ENCODE results near the gene OCSTAMP. TPM values are rescaled to one million over a fixed set of nuclear protein-coding genes. Genes with fewer than 3 reads are reported as not detected.

OCSTAMP gene
- not detected for total RNA-seq

- ATAC-seq (no peak), DNase-seq (ENCODE audit: low spot score) (no peak)
- intact Hi-C loops (cut with DNase I), result no loop called here
Measured at GRCh38 chr20:46550461-46550860, at the start of gene OCSTAMP. TSS of gene OCSTAMP (minus strand) at chr20:46550654. CDS start at chr20:46550560, 94 bp downstream.

- ATAC-seq (no peak), DNase-seq (ENCODE audit: low spot score) (no peak)
- intact Hi-C loops (cut with DNase I), result no loop called here
Measured at GRCh38 chr20:46599227-46599987, 49.0 kb upstream of the OCSTAMP start.

GRCh38 chr20:46595933-46596332 is 45.5 kb upstream of the OCSTAMP start:
- intact Hi-C loops (cut with DNase I), result no loop called here
- no peak for DNase-seq (ENCODE audit: low spot score)
- ATAC-seq, result no peak

- no peak for ATAC-seq
- intact Hi-C loops (cut with DNase I), result no loop called here
Measured at GRCh38 chr20:46594725-46595124, 44.3 kb upstream of the OCSTAMP start.

GRCh38 chr20:46592580-46593362 is 42.3 kb upstream of the OCSTAMP start:
- no peak for ATAC-seq
- no peak for DNase-seq (ENCODE audit: low spot score)
- intact Hi-C loops (cut with DNase I), result no loop called here

More at GRCh38 chr20:46594725-46595124, 44.3 kb upstream of the OCSTAMP start:
- DNase-seq (ENCODE audit: low spot score), result no peak

- intact Hi-C loops (cut with DNase I), result no loop called here
- no peak for ATAC-seq
- DNase-seq (ENCODE audit: low spot score), result no peak
Measured at GRCh38 chr20:46590443-46590842, 40.0 kb upstream of the OCSTAMP start.

GRCh38 chr20:46588532-46589511 is 38.4 kb upstream of the OCSTAMP start:
- no peak for DNase-seq (ENCODE audit: low spot score)
- no peak for ATAC-seq
- intact Hi-C loops (cut with DNase I), result no loop called here

- intact Hi-C loops (cut with DNase I), result no loop called here
- ATAC-seq (no peak), DNase-seq (ENCODE audit: low spot score) (no peak)
Measured at GRCh38 chr20:46587986-46588385, 37.5 kb upstream of the OCSTAMP start.

GRCh38 chr20:46586724-46587123 is 36.3 kb upstream of the OCSTAMP start:
- ATAC-seq (no peak), DNase-seq (ENCODE audit: low spot score) (no peak)
- intact Hi-C loops (cut with DNase I), result no loop called here

GRCh38 chr20:46584508-46584907 is 34.1 kb upstream of the OCSTAMP start:
- no peak for ATAC-seq
- DNase-seq (ENCODE audit: low spot score), result no peak
- intact Hi-C loops (cut with DNase I), result no loop called here

GRCh38 chr20:46583411-46584214 is 33.2 kb upstream of the OCSTAMP start:
- ATAC-seq (no peak), DNase-seq (ENCODE audit: low spot score) (no peak)
- intact Hi-C loops (cut with DNase I), result no loop called here

GRCh38 chr20:46582648-46583047 is 32.2 kb upstream of the OCSTAMP start:
- DNase-seq (ENCODE audit: low spot score), result no peak
- intact Hi-C loops (cut with DNase I), result no loop called here
- ATAC-seq, result no peak

GRCh38 chr20:46581391-46581790 is 30.9 kb upstream of the OCSTAMP start:
- no peak for ATAC-seq
- DNase-seq (ENCODE audit: low spot score), result no peak
- intact Hi-C loops (cut with DNase I), result no loop called here

GRCh38 chr20:46580613-46581205 is 30.3 kb upstream of the OCSTAMP start:
- DNase-seq (ENCODE audit: low spot score) (no peak), ATAC-seq (no peak)
- intact Hi-C loops (cut with DNase I), result no loop called here

GRCh38 chr20:46578745-46579144 is 28.3 kb upstream of the OCSTAMP start:
- intact Hi-C loops (cut with DNase I), result no loop called here
- ATAC-seq (no peak), DNase-seq (ENCODE audit: low spot score) (no peak)

- no peak for ATAC-seq
- intact Hi-C loops (cut with DNase I), result no loop called here
- no peak for DNase-seq (ENCODE audit: low spot score)
Measured at GRCh38 chr20:46576774-46577395, 26.4 kb upstream of the OCSTAMP start.

- ATAC-seq, result no peak
Measured at GRCh38 chr20:46575937-46576461, 25.5 kb upstream of the OCSTAMP start.

More at GRCh38 chr20:46575937-46576461, 25.5 kb upstream of the OCSTAMP start:
- intact Hi-C loops (cut with DNase I), result no loop called here
- no peak for DNase-seq (ENCODE audit: low spot score)
